NT2/D1 (cell line): ENCODE measurements around the gene DNMT3A.

Experiments
- SUZ12 ChIP-seq: IDR thresholded peaks from 2 replicates; pipeline ENCODE4 v1.6.1; 2011; ENCODE audit not compliant: insufficient read length, insufficient read depth; ENCODE audit errors: extremely low read depth
- YY1 ChIP-seq: IDR thresholded peaks from 2 replicates; pipeline ENCODE4 v1.6.1; 2011; ENCODE audit not compliant: insufficient read length, insufficient read depth
- ZNF274 ChIP-seq: IDR thresholded peaks from 2 replicates; pipeline ENCODE4 v1.6.1; 2011; ENCODE audit warnings: mild to moderate bottlenecking, low read depth, low read length

DNA sequence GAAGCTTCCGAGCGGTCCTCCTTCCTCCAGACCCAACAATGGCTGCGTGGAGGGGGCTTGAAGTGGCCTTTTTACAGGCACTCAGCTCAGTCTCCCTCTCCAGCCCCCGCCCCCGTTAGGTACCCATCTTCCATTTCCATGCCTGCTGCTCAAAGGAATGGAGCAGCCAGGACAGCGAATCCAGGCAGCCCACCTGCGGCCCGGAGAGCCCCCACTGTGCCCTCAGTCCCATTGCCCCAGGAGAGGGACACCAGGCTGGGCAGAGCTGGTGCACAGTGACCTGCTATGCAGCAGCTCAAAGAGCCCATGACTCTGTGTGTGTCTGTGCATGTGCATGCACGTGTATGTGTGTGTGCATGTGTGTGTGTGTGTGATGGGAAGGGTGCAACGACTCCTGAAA lies 162.7 kb downstream of the DNMT3A start:
- TF ChIP-seq YY1 (no peak), SUZ12 (no peak), ZNF274 (no peak)
